Peyer's patch (tissue), 4 donors: ENCODE results near the gene PLA2G4B.

Experiments used
- CTCF ChIP-seq, 6 experiments: fragments of 450-650 bp in 4 of 6; fragments of 200-600 bp in 2 of 6; sonication (generic) in 1 of 6; IDR thresholded peaks; one replicate each; pipeline ENCODE4 v1.5.1; 2017 to 2019; ENCODE audit warnings: antibody characterized with exemption in 6 of 6, mild to moderate bottlenecking in 3 of 6, moderate library complexity in 1 of 6
- POLR2A ChIP-seq, 2 donors: fragments of 450-650 bp; IDR thresholded peaks; one replicate each; pipeline ENCODE4 v1.5.1; 2017; ENCODE audit warnings: antibody characterized with exemption in 2 of 2, mild to moderate bottlenecking in 2 of 2, moderate library complexity in 2 of 2

- no peak for TF ChIP-seq POLR2A (IDR thresholded peaks at IDR 0.05)
- no peak for TF ChIP-seq CTCF (IDR thresholded peaks at IDR 0.05)
These were observed 8.6 kb downstream of the PLA2G4B start for GRCh38 chr15:41847206-41847605.
